Hepatocyte (in vitro differentiated cells): ENCODE data around the gene RNFT2.

Experiments used
- CTCF ChIP-seq: fragments of 200-600 bp; sonication (generic); IDR thresholded peaks from 2 replicates; pipeline ENCODE4 v1.5.1; 2016; ENCODE audit warnings: antibody characterized with exemption, mild to moderate bottlenecking; ENCODE audit not compliant: poor library complexity
- EZH2 ChIP-seq: fragments of 200-600 bp; sonication (generic); IDR thresholded peaks from 2 replicates; pipeline ENCODE4 v1.6.1; 2016; ENCODE audit warnings: antibody characterized with exemption, mild to moderate bottlenecking, borderline replicate concordance
- EZH2phosphoT487 ChIP-seq: fragments of 200-600 bp; sonication (generic); IDR thresholded peaks from one replicate; pipeline ENCODE4 v1.6.1; 2018; ENCODE audit warnings: antibody characterized with exemption, mild to moderate bottlenecking, low read depth, moderate library complexity; ENCODE audit not compliant: unreplicated experiment, severe bottlenecking

- TF ChIP-seq EZH2 = no peak
- TF ChIP-seq CTCF = no peak
- no peak for TF ChIP-seq EZH2phosphoT487
Measured at GRCh38 chr12:116750298-116750697, 12.2 kb downstream of the RNFT2 start.
